H1 (cell line): ENCODE measurements around the gene ABCB10. TPM values are rescaled to one million over a fixed set of nuclear protein-coding genes. Genes with fewer than 3 reads are reported as not detected.

ENCODE experiments used
- CTCF ChIA-PET: fragments of 300-600 bp; sonication (Branson Sonifier 250); formaldehyde crosslinking; loops from one replicate; lab custom pipeline; 2021; ENCODE audit not compliant: partially characterized antibody; lab: Charles Lee
- POLR2A ChIA-PET: fragments of 300-600 bp; sonication (Branson Sonifier 250); formaldehyde crosslinking; loops from one replicate; lab custom pipeline; 2021; ENCODE audit warnings: inconsistent platforms; ENCODE audit not compliant: partially characterized antibody; lab: Charles Lee
- DNase-seq, 2 experiments: peaks; one replicate each; pipeline versions ENCODE4 v3.0.0 to v3.0.0-alpha.2; 2010 to 2022; ENCODE audit warnings: low spot score in 2 of 2, low read depth in 1 of 2, mixed read lengths in 1 of 2
- FAIRE-seq: peaks from 2 replicates; lab custom pipeline; 2011; peaks lifted over from hg19 to GRCh38; lab: Jason Lieb, UNC
- H2AFZ ChIP-seq: 2 replicates; pipeline ENCODE4 v1.8.1; 2012; ENCODE audit warnings: low read length, inconsistent platforms
- H2AK5ac ChIP-seq: 2 replicates; pipeline ENCODE4 v1.6.1; 2013; ENCODE audit warnings: low read depth, low read length
- H2BK120ac ChIP-seq: replicated peaks from 2 replicates; pipeline ENCODE3; 2013; ENCODE audit warnings: low read depth, low read length, inconsistent platforms
- H2BK12ac ChIP-seq: 2 replicates; pipeline ENCODE4 v1.6.1; 2013; ENCODE audit warnings: low read depth, low read length
- H2BK15ac ChIP-seq: 2 replicates; pipeline ENCODE4 v1.6.1; 2013; ENCODE audit warnings: low read length
- H2BK20ac ChIP-seq: 2 replicates; pipeline ENCODE4 v1.6.1; 2013; ENCODE audit warnings: low read length
- H2BK5ac ChIP-seq: 2 replicates; pipeline ENCODE4 v1.6.1; 2013; ENCODE audit warnings: low read depth, low read length
- H3K14ac ChIP-seq: 2 replicates; pipeline ENCODE4 v1.6.1; 2013; ENCODE audit warnings: inconsistent platforms; ENCODE audit not compliant: insufficient read length
- H3K18ac ChIP-seq: 2 replicates; pipeline ENCODE4 v1.6.1; 2013; ENCODE audit warnings: low read length; ENCODE audit errors: extremely low read depth
- H3K23ac ChIP-seq: 2 replicates; pipeline ENCODE4 v1.6.1; 2013; ENCODE audit warnings: inconsistent platforms; ENCODE audit not compliant: insufficient read length
- H3K23me2 ChIP-seq: 2 replicates; pipeline ENCODE4 v1.6.1; 2013; ENCODE audit warnings: low read depth, low read length
- H3K27ac ChIP-seq: 2 replicates; pipeline ENCODE4 v1.6.1; 2011; ENCODE audit warnings: low read depth, low read length, inconsistent platforms
- H3K27me3 ChIP-seq, 4 experiments: replicated peaks in 1 of 4; 1 replicate in 1 of 4; 2 replicates in 3 of 4; pipeline versions ENCODE4 v1.6.1 to v1.8.1; 2011 to 2013; ENCODE audit warnings: low read length in 3 of 4, mild to moderate bottlenecking in 3 of 4, inconsistent platforms in 2 of 4, mixed read lengths in 2 of 4, moderate library complexity in 1 of 4; ENCODE audit not compliant: control insufficient read depth in 3 of 4, insufficient read depth in 3 of 4; ENCODE audit errors: extremely low read depth in 1 of 4
- H3K36me3 ChIP-seq, 4 experiments: 2 replicates each; pipeline versions ENCODE4 v1.6.1 to v1.8.1; 2011 to 2013; ENCODE audit warnings: mild to moderate bottlenecking in 4 of 4, low read length in 3 of 4, moderate library complexity in 2 of 4, control low read depth in 1 of 4, inconsistent platforms in 1 of 4; ENCODE audit not compliant: insufficient read depth in 4 of 4, control insufficient read depth in 2 of 4
- H3K4ac ChIP-seq: replicated peaks from 2 replicates; pipeline ENCODE3; 2013; ENCODE audit warnings: low read length, low read depth, mixed read lengths, inconsistent platforms; ENCODE audit not compliant: insufficient read length
- H3K4me1 ChIP-seq, 4 experiments: replicated peaks in 1 of 4; 1 replicate in 1 of 4; 2 replicates in 3 of 4; pipeline versions ENCODE4 v1.6.1 to v1.8.1; 2011 to 2013; ENCODE audit warnings: low read length in 3 of 4, inconsistent platforms in 2 of 4, mixed read lengths in 1 of 4; ENCODE audit not compliant: insufficient read depth in 4 of 4, control insufficient read depth in 3 of 4
- H3K4me2 ChIP-seq, 2 experiments: 2 replicates each; pipeline versions ENCODE4 v1.6.1 to v1.8.1; 2011 to 2013; ENCODE audit warnings: low read depth in 2 of 2, low read length in 2 of 2, control low read depth in 1 of 2, inconsistent platforms in 1 of 2, mild to moderate bottlenecking in 1 of 2; ENCODE audit not compliant: insufficient read depth in 1 of 2
- H3K4me3 ChIP-seq, 4 experiments: fragments of 200-600, 300-600 bp in 1 of 4; sonication (generic), shearing (Covaris generic), sonication (Bioruptor Twin) in 1 of 4; 2 replicates each; pipeline versions ENCODE4 v1.5.1 to v1.8.1; 2011 to 2016; ENCODE audit warnings: low read length in 4 of 4, low read depth in 3 of 4, control low read depth in 2 of 4, inconsistent platforms in 2 of 4, mild to moderate bottlenecking in 2 of 4, mixed read lengths in 1 of 4, moderate library complexity in 1 of 4; ENCODE audit not compliant: insufficient read depth in 2 of 4; ENCODE audit errors: extremely low read depth in 1 of 4
- H3K56ac ChIP-seq: replicated peaks from 2 replicates; pipeline ENCODE3; 2013; ENCODE audit warnings: low read depth, mild to moderate bottlenecking, mixed read lengths, low read length, inconsistent platforms; ENCODE audit not compliant: insufficient read length
- H3K79me1 ChIP-seq: 2 replicates; pipeline ENCODE4 v1.6.1; 2013; ENCODE audit warnings: low read depth, low read length, control low read depth
- H3K79me2 ChIP-seq, 2 experiments: 2 replicates each; pipeline versions ENCODE4 v1.6.1 to v1.8.1; 2012 to 2013; ENCODE audit warnings: low read length in 2 of 2, mild to moderate bottlenecking in 2 of 2, inconsistent platforms in 1 of 2; ENCODE audit not compliant: insufficient read depth in 2 of 2, control insufficient read depth in 1 of 2
- H3K9ac ChIP-seq, 4 experiments: replicated peaks in 1 of 4; 1 replicate in 1 of 4; 2 replicates in 3 of 4; pipeline versions ENCODE4 v1.6.1 to v1.8.1; 2011 to 2013; ENCODE audit warnings: low read depth in 3 of 4, low read length in 3 of 4, control low read depth in 2 of 4, mild to moderate bottlenecking in 2 of 4, moderate library complexity in 2 of 4, inconsistent platforms in 1 of 4; ENCODE audit errors: extremely low read depth in 1 of 4
- H3K9me3 ChIP-seq, 2 experiments: 2 replicates each; pipeline versions ENCODE4 v1.6.1 to v1.8.1; 2012 to 2013; ENCODE audit warnings: mild to moderate bottlenecking in 2 of 2, moderate library complexity in 2 of 2, control low read depth in 1 of 2, inconsistent platforms in 1 of 2, low read depth in 1 of 2, low read length in 1 of 2, mixed read lengths in 1 of 2; ENCODE audit not compliant: insufficient read depth in 2 of 2
- H4K20me1 ChIP-seq, 2 experiments: replicated peaks in 1 of 2; 2 replicates each; pipeline versions ENCODE3 to v1.8.1; 2011 to 2013; ENCODE audit warnings: inconsistent platforms in 2 of 2, low read length in 2 of 2, mild to moderate bottlenecking in 1 of 2; ENCODE audit not compliant: insufficient read depth in 2 of 2, control insufficient read depth in 1 of 2
- H4K5ac ChIP-seq: 2 replicates; pipeline ENCODE4 v1.6.1; 2013; ENCODE audit warnings: low read length, low read depth, mixed read lengths, inconsistent platforms; ENCODE audit not compliant: insufficient read length
- H4K8ac ChIP-seq: 2 replicates; pipeline ENCODE4 v1.8.0; 2013; ENCODE audit warnings: mild to moderate bottlenecking, moderate library complexity, low read length, inconsistent platforms; ENCODE audit not compliant: insufficient read depth; ENCODE audit errors: extremely low read depth
- H4K91ac ChIP-seq: replicated peaks from 2 replicates; pipeline ENCODE3; 2013; ENCODE audit warnings: low read length, mixed read lengths, inconsistent platforms; ENCODE audit not compliant: insufficient read length
- ASH2L ChIP-seq: fragments of 200-600, 300-600 bp; sonication (generic); IDR thresholded peaks from one replicate; pipeline ENCODE4 v1.7.1; 2017; ENCODE audit warnings: low read length
- EZH2 ChIP-seq: fragments of 200-600 bp; sonication (generic); IDR thresholded peaks from 2 replicates; pipeline ENCODE4 v1.7.1; 2012; ENCODE audit warnings: low read depth, mild to moderate bottlenecking, moderate library complexity, low read length, inconsistent platforms; ENCODE audit not compliant: severe bottlenecking
- GABPA ChIP-seq: IDR thresholded peaks from 2 replicates; pipeline ENCODE4 v1.6.1; 2011; ENCODE audit warnings: mild to moderate bottlenecking, low read length, moderate library complexity, borderline replicate concordance; ENCODE audit not compliant: insufficient read depth
- KDM5A ChIP-seq: fragments of 200-600 bp; IDR thresholded peaks from 2 replicates; pipeline ENCODE4 v1.7.1; 2012; ENCODE audit warnings: mild to moderate bottlenecking, low read length, inconsistent platforms, mixed read lengths
- SIN3A ChIP-seq, 2 experiments: IDR thresholded peaks in 1 of 2; conservative IDR thresholded peaks in 1 of 2; 2 replicates each; pipeline ENCODE4 v1.6.1; 2011 to 2012; ENCODE audit warnings: low read length in 2 of 2, improper control_type of control experiment in 1 of 2, low read depth in 1 of 2, mild to moderate bottlenecking in 1 of 2
- SIX5 ChIP-seq: IDR thresholded peaks from 2 replicates; pipeline ENCODE4 v1.6.1; 2011; ENCODE audit warnings: mild to moderate bottlenecking, low read depth, low read length
- WGBS, 2 experiments: shearing (Covaris generic) in 1 of 2; methylation state at CpG; one replicate each; pipeline versions ENCODE4 v1.1.6 to v1.1.7; 2013 to 2015; ENCODE audit warnings: low lambda C conversion rate in 2 of 2, mixed read lengths in 2 of 2, inconsistent platforms in 1 of 2, low coverage in 1 of 2, missing lambda C conversion rate in 1 of 2; ENCODE audit not compliant: insufficient replicate concordance in 2 of 2, insufficient coverage in 1 of 2, insufficient read length in 1 of 2; ENCODE audit errors: extremely low coverage in 1 of 2, missing lambda C conversion rate in 1 of 2; 5-methylcytosine and 5-hydroxymethylcytosine counted together
- polyA plus RNA-seq, 7 experiments: library from polyadenylated mRNA; depleted of rRNA in 3 of 7; stranded (reverse) in 5 of 7; unstranded in 2 of 7; fragments of >200 nt in 5 of 7; fragments of 200-250 nt in 2 of 7; gene quantifications; 1 replicate in 5 of 7; 2 replicates in 1 of 7; 4 replicates in 1 of 7; pipeline versions ENCODE4 v1.2.1 to v1.2.3, GENCODE V29; 2011 to 2013; ENCODE audit warnings: missing spikeins in 2 of 7, mixed read lengths in 2 of 7
- total RNA-seq: library from RNA; stranded (reverse); fragmentation: NEBNext Ultra II Directional; extraction: Animal tissue kit (Norgen Biotek cat#: 25700); gene quantifications from 2 replicates; pipeline ENCODE4 v1.2.1, GENCODE V29; 2021

Gene ABCB10
- total and polyA plus RNA-seq, 2 of the 8 experiments (the other 6 are each of a cell fraction or from before 2014, with no cell fraction given) = 3.6 to 11.9 TPM

- no peak overlapping the region for H3K23ac ChIP-seq
- H2BK15ac ChIP-seq = no peak overlapping the region
- H3K36me3 ChIP-seq = peaks cover 0 to 9% (median 3%) of the 10 kb centered on the region in 4 experiments; a peak in 5 of 8 replicates
- no peak for DNase-seq
- ChIA-PET POLR2A (interaction anchor here (1.0 to 1.7 kb wide), 2 partner anchors 21 to 30 kb away, joined by 3 to 5 read pairs; partner anchors contain the start of genes ABCB10 and NUP133), CTCF (interaction anchor here (0.7 kb wide), 1 partner anchor 234 kb away, joined by 3 read pairs; no protein-coding TSS in a partner anchor)
- H2AFZ ChIP-seq = no peak overlapping the region
- H2BK5ac ChIP-seq = no peak overlapping the region
- no peaks in the 10 kb centered on the region for H3K27me3 ChIP-seq
- H3K79me1 ChIP-seq = no peaks in the 10 kb centered on the region
- H3K79me2 ChIP-seq = no peaks in the 10 kb centered on the region
- no peak overlapping the region for H2BK120ac ChIP-seq
- H2BK20ac ChIP-seq = no peak overlapping the region
- no peak for FAIRE-seq
- H3K9me3 ChIP-seq = no peaks in the 10 kb centered on the region
- no peak overlapping the region for H4K5ac ChIP-seq
- H3K56ac ChIP-seq = no peak overlapping the region
- H3K4me3 ChIP-seq = no peak overlapping the region
- no peak overlapping the region for H3K18ac ChIP-seq
- 82% methylated on average over 4 of the region's 4 CpGs; no CpG with 5 or more reads in 1 of the 2 experiments for WGBS, 2 experiments
- H3K4ac ChIP-seq = no peak overlapping the region
- no peak overlapping the region for H4K91ac ChIP-seq
- no peak for TF ChIP-seq SIX5
- TF ChIP-seq EZH2 = no peak
- TF ChIP-seq SIN3A (conservative IDR thresholded peaks at IDR 0.05 in 1 of 2, IDR thresholded peaks at IDR 0.05 in 1 of 2; ENCODE audit: low read depth in 1 of 2, low read length in 2 of 2) = no peak
- no peak for TF ChIP-seq GABPA
- TF ChIP-seq KDM5A = no peak
- no peak for TF ChIP-seq ASH2L
- no peak overlapping the region for H2BK12ac ChIP-seq
- H3K9ac ChIP-seq = no peak overlapping the region
- H4K8ac ChIP-seq = no peak overlapping the region
- H3K27ac ChIP-seq = no peak overlapping the region
- H3K4me1 ChIP-seq = no peaks in the 10 kb centered on the region
- no peak overlapping the region for H2AK5ac ChIP-seq
- H3K14ac ChIP-seq = no peak overlapping the region
- no peaks in the 10 kb centered on the region for H4K20me1 ChIP-seq
- H3K4me2 ChIP-seq = no peak overlapping the region
- no peaks in the 10 kb centered on the region for H3K23me2 ChIP-seq
Measured at GRCh38 chr1:229537894-229538293, 20.6 kb downstream of the ABCB10 start.
